OCI-LY7 (cell line): ENCODE results near the gene PAEP. TPM values are rescaled to one million over a fixed set of nuclear protein-coding genes. Genes with fewer than 3 reads are reported as not detected.

ENCODE experiments used
- BruUV-seq: library from RNA; stranded (reverse); fragments of 400-500 nt; replicated peaks from 2 replicates; lab custom pipeline; 2021; lab: Mats Ljungman, UMichigan
- CTCF ChIA-PET: fragments of 300-600 bp; sonication (Branson Sonifier 250); formaldehyde crosslinking; loops from one replicate; lab custom pipeline; 2022; ENCODE audit warnings: antibody characterized with exemption; ENCODE audit not compliant: unreplicated experiment; lab: Charles Lee
- POLR2A ChIA-PET: fragments of 300-600 bp; sonication (Branson Sonifier 250); formaldehyde crosslinking; loops from one replicate; lab custom pipeline; 2022; ENCODE audit warnings: antibody characterized with exemption; lab: Charles Lee
- DNase-seq: peaks from one replicate; pipeline ENCODE4 v3.0.0-alpha.2; 2015; ENCODE audit warnings: low spot score
- H2AFZ ChIP-seq: fragments of 200-600 bp; sonication (generic), shearing (Covaris generic); 2 replicates; pipeline ENCODE4 v1.6.1; 2014; ENCODE audit warnings: mild to moderate bottlenecking, antibody characterized with exemption, low read length, moderate library complexity
- H3K27ac ChIP-seq: fragments of 200-600 bp; sonication (generic); 2 replicates; pipeline ENCODE4 v1.5.1; 2014; ENCODE audit warnings: mixed run types, low read depth, mild to moderate bottlenecking, moderate library complexity, low read length, inconsistent platforms; ENCODE audit not compliant: poor library complexity, severe bottlenecking
- H3K36me3 ChIP-seq: fragments of 200-600 bp; sonication (generic); 2 replicates; pipeline ENCODE4 v1.6.1; 2014; ENCODE audit warnings: mild to moderate bottlenecking, antibody characterized with exemption, low read length, moderate library complexity, mixed read lengths; ENCODE audit not compliant: insufficient read depth
- H3K4me1 ChIP-seq: fragments of 200-600 bp; sonication (generic); 2 replicates; pipeline ENCODE4 v1.5.1; 2014; ENCODE audit warnings: mild to moderate bottlenecking, low read length; ENCODE audit not compliant: insufficient read depth, poor library complexity, severe bottlenecking
- H3K4me2 ChIP-seq: fragments of 200-600 bp; sonication (generic); 2 replicates; pipeline ENCODE4 v1.6.1; 2014; ENCODE audit warnings: mild to moderate bottlenecking, low read length
- H3K4me3 ChIP-seq: fragments of 200-600 bp; sonication (generic); 2 replicates; pipeline ENCODE4 v1.5.1; 2014; ENCODE audit warnings: mild to moderate bottlenecking, low read depth, low read length; ENCODE audit not compliant: poor library complexity, severe bottlenecking
- H3K79me2 ChIP-seq: fragments of 200-600 bp; sonication (generic); 2 replicates; pipeline ENCODE4 v1.6.1; 2016; ENCODE audit warnings: low read depth, mild to moderate bottlenecking, low read length, moderate library complexity, mixed read lengths; ENCODE audit not compliant: insufficient read depth
- H3K9me2 ChIP-seq: fragments of 200-600 bp; sonication (generic); 2 replicates; pipeline ENCODE4 v1.6.1; 2016; ENCODE audit warnings: mild to moderate bottlenecking, low read length, mixed read lengths; ENCODE audit not compliant: insufficient read depth
- H3K9me3 ChIP-seq: fragments of 200-600 bp; sonication (generic); 2 replicates; pipeline ENCODE4 v1.6.1; 2014; ENCODE audit warnings: mild to moderate bottlenecking, mixed run types, low read length, mixed read lengths
- H4K20me1 ChIP-seq: fragments of 200-600 bp; sonication (generic); 2 replicates; pipeline ENCODE4 v1.6.1; 2014; ENCODE audit warnings: mild to moderate bottlenecking, antibody characterized with exemption, low read length, moderate library complexity, mixed read lengths; ENCODE audit not compliant: insufficient read depth
- CTCF ChIP-seq: fragments of 200-600 bp; sonication (generic); conservative IDR thresholded peaks from 2 replicates; pipeline ENCODE4 v1.5.1; 2014; ENCODE audit warnings: mild to moderate bottlenecking, antibody characterized with exemption, low read length, moderate library complexity, mixed read lengths
- EZH2phosphoT487 ChIP-seq: fragments of 200-600 bp; sonication (generic); IDR thresholded peaks from 2 replicates; pipeline ENCODE4 v1.6.1; 2018; ENCODE audit warnings: low read depth, borderline replicate concordance, mild to moderate bottlenecking, mixed run types, antibody characterized with exemption, low read length, moderate library complexity, mixed read lengths
- intact Hi-C: fragments of 100-400 bp; cut with micrococcal nuclease; formaldehyde crosslinking; loops from one replicate; pipeline ENCODE4 v1.10.0; 2022; ENCODE audit not compliant: unreplicated experiment
- total RNA-seq, 2 experiments: library from RNA; depleted of rRNA in 1 of 2; stranded (reverse); fragments of >200 nt in 1 of 2; shearing (Covaris generic) in 1 of 2; gene quantifications; 2 replicates each; pipeline ENCODE4 v1.2.3, GENCODE V29; 2014 to 2022

PAEP gene
- total RNA-seq, 2 experiments from 2014 or later, result not detected

GRCh38 chr9:135579889-135580660 lies 18.5 kb downstream of the PAEP start:
- intact Hi-C loops, result no loop called here
- Histone ChIP-seq H3K9me3 (no peaks in the 10 kb centered on the region), H4K20me1 (no peaks in the 10 kb centered on the region), H3K79me2 (no peaks in the 10 kb centered on the region), H2AFZ (no peak overlapping the region), H3K4me2 (no peak overlapping the region), H3K9me2 (no peaks in the 10 kb centered on the region), H3K4me1 (no peaks in the 10 kb centered on the region), H3K4me3 (no peak overlapping the region), H3K27ac (no peak overlapping the region), H3K36me3 (no peaks in the 10 kb centered on the region)
- ChIA-PET CTCF (no interaction called here), POLR2A (interaction anchor here (0.6 kb wide), 1 partner anchor 15 kb away, joined by 3 read pairs; no protein-coding TSS in a partner anchor)
- TF ChIP-seq CTCF, result no peak
- no peak for TF ChIP-seq EZH2phosphoT487
- no peak for DNase-seq
- no TSS peak for BruUV-seq

DNA sequence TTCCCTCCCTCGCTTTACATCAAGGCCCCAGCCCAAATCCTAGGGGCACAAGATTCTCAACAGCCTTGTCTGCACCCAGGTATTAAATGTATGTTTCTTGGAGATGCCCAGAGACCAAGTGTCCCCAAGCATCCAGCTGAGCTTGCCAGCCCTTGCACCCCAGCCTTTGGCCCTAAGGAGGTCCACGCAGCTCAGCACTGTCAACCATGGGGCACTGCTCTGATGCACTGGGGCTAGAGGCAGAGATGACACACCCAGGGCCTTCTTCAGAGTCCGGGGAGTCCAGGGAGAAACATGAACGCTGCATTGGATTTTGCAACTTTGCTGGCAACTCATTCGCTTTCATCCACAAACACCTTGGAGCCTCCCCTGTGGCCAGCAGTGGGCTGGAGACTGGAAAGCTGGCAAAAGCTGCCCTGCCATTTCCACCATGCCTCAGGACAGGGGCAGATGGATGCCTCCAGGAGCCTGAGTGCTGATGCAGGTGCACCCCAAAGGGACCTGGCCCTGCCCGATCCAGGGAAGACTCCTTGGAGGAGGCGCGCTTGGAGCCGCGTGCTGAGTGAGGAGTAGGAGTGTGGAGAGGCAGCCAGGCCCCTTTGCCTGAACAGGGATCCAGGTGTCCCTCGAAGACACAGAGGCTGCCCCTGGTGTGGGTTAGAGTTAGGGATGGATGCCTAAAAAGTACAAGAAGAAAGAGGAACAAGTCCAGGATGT lies 19.3 kb downstream of the PAEP start:
- Histone ChIP-seq H4K20me1 (no peaks in the 10 kb centered on the region), H3K9me2 (no peaks in the 10 kb centered on the region), H3K79me2 (no peaks in the 10 kb centered on the region), H3K27ac (no peak overlapping the region), H3K9me3 (no peaks in the 10 kb centered on the region), H3K4me2 (no peak overlapping the region), H2AFZ (no peak overlapping the region), H3K36me3 (no peaks in the 10 kb centered on the region), H3K4me3 (no peak overlapping the region), H3K4me1 (no peaks in the 10 kb centered on the region)
- ChIA-PET CTCF (no interaction called here), POLR2A (interaction anchor here (0.6 kb wide), 1 partner anchor 102 kb away, joined by 3 read pairs; no protein-coding TSS in a partner anchor)
- intact Hi-C loops, result no loop called here
- no TSS peak for BruUV-seq
- TF ChIP-seq EZH2phosphoT487 (no peak), CTCF (no peak)
- DNase-seq, result no peak
